Neural cell (in vitro differentiated cells): ENCODE data around the gene SLC38A1.

ENCODE experiments used
- TAF1 ChIP-seq: IDR thresholded peaks from 2 replicates; pipeline ENCODE4 v1.6.1; 2012; ENCODE audit warnings: low read depth
- TF ChIP-seq, protein P1 (sequence below): fragments of 450-650 bp; IDR thresholded peaks from 2 replicates; pipeline ENCODE4 v1.5.1; 2014; ENCODE audit warnings: antibody characterized with exemption, mild to moderate bottlenecking, moderate library complexity; ENCODE audit not compliant: poor library complexity, severe bottlenecking

DNA sequence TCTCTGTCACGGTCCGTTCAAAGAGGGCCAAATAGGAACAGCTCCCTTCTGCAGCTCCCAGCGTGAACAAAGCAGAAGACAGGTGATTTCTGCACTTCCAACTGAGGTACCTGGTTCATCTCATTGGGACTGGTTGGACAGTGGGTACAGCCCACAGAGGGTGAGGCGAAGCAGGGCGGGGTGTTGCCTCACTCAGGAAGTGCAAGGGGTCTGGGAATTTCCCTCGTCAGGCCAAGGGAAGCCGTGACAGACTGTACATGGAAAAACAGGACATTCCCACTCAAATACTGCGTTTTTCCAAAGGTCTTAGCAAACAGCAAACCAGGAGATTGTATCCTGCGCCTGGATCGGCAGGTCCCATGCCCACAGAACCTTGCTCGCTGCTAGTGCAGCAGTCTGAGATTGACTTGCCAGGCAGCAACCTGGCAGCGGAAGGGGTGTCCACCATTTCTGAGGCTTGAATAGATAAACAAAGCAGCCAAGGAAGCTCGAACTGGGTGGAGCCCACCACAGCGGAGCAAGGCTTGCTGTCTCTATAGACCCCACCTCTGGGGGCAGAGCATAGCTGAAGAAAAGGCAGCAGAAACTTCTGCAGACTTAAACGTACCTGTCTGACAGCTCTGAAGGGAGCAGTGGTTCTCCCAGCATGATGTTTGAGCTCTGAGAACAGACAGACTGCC, 22.7 kb downstream of the SLC38A1 start:
- TF ChIP-seq, protein P1, sequence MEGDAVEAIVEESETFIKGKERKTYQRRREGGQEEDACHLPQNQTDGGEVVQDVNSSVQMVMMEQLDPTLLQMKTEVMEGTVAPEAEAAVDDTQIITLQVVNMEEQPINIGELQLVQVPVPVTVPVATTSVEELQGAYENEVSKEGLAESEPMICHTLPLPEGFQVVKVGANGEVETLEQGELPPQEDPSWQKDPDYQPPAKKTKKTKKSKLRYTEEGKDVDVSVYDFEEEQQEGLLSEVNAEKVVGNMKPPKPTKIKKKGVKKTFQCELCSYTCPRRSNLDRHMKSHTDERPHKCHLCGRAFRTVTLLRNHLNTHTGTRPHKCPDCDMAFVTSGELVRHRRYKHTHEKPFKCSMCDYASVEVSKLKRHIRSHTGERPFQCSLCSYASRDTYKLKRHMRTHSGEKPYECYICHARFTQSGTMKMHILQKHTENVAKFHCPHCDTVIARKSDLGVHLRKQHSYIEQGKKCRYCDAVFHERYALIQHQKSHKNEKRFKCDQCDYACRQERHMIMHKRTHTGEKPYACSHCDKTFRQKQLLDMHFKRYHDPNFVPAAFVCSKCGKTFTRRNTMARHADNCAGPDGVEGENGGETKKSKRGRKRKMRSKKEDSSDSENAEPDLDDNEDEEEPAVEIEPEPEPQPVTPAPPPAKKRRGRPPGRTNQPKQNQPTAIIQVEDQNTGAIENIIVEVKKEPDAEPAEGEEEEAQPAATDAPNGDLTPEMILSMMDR = no peak
- TF ChIP-seq TAF1 = no peak
